ENCODE measurements around the gene ZNF563. TPM values are rescaled to one million over a fixed set of nuclear protein-coding genes. Genes with fewer than 3 reads are reported as not detected.
"Not testable (repeated sequence)": the region's sequence is repeated elsewhere in the genome, so short reads cannot be mapped to it uniquely, and the experiment has no call there.

The ZNF563 gene
- 2.8 TPM for polyA plus RNA-seq (2013, experiment 1 of 2)
- 3.5 TPM for polyA plus RNA-seq (2013, experiment 2 of 2)

DNA sequence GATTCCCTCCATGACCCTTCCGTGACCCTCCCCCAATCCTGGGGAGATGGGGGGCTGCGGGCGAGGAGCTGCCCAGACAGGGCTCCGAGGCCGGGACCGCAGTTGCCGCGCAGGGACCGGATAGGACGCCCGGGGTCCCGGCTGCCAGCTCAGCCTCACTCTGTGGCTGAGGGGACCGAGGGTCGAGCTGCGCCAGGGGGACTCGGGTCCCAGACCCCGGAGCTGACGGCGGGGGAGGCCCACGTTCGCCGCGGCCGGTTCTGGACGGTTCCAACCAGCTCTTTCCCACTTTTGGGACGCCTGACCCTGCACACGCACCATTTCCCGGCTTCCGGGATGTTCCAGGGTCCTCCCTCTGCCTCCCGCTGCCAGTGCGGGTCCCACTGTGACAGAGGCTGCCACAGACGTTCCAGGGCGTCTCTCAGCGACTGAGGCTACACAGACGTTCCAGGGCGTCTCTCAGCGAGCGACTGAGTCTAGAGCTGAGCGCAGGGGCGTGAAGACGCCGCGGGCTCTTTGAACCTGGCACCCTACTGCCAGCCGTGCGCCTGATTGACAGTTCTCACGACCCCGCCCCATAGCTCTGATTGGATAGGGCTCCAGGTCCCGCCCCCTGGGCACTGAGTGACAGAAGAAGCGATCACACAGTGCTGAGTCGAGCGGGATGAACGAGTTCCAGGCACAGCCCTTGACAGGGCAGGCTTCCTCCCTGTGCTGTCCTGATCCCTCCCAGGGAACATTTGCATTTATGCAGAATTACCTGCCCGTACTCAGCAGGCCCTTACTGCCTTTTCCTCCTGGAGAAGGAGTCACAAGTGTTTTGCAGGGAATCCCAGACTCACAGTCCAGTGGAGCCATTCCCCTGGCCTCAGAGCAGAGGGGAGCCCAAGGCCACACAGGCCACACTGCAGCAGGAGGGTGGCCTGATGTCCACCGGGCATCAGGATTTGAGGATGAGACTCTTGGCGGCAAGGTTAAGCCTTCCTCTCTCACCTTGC lies at the start of gene ZNF563:
Gene ZNF563, minus strand, starts transcription at position 472 of the 998 bp plus-strand sequence. Its CDS starts 151 bp downstream, at position 321.
- Histone ChIP-seq H3K36me3 (ENCODE audit: control insufficient read depth, insufficient read depth, low read length) (no peaks in the 10 kb centered on the region), H3K9me3 (ENCODE audit: control insufficient read depth, low read length) (no peaks in the 10 kb centered on the region), H3K4me1 (ENCODE audit: control insufficient read depth, insufficient read depth, low read length, poor library complexity, severe bottlenecking) (peaks cover 5% of the 10 kb centered on the region), H3K27ac (ENCODE audit: low read depth, low read length, severe bottlenecking) (peak within 1 kb of the TSS; percentile 53), H3K4me3 (ENCODE audit: extremely low read depth, insufficient read depth, low read length, poor library complexity, severe bottlenecking) (peak within 1 kb of the TSS; percentile 72)
- 3 to 4% methylated on average over 43 to 50 of the region's 55 CpGs for WGBS, 2 experiments (ENCODE audit: insufficient coverage in 2 of 2)

DNA sequence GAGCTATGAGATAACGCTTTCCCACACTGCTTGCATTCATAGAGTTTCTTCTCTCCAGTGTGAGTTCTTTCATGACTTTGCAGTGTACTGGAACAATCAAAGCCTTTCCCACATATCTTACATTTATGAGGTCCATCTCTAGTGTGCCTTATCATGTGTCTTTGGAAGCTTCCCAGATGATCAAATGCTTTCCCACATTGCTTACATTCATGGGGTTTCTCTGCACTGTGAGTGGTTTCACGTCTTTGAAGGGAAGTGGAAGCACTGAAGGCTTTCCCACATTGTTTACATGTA lies 47.0 kb upstream of the ZNF563 start:
- Histone ChIP-seq H3K9me3 (ENCODE audit: control insufficient read depth, low read length) (peaks cover 49% of the 10 kb centered on the region), H3K4me1 (ENCODE audit: control insufficient read depth, insufficient read depth, low read length, poor library complexity, severe bottlenecking) (no peaks in the 10 kb centered on the region), H3K36me3 (ENCODE audit: control insufficient read depth, insufficient read depth, low read length) (peaks cover 7% of the 10 kb centered on the region), H3K4me3 (ENCODE audit: extremely low read depth, insufficient read depth, low read length, poor library complexity, severe bottlenecking) (no peak overlapping the region), H3K27ac (ENCODE audit: low read depth, low read length, severe bottlenecking) (no peak overlapping the region)
- WGBS, 2 experiments (ENCODE audit: insufficient coverage in 2 of 2) = 100% methylated on average over 1 of the region's 2 CpGs

DNA sequence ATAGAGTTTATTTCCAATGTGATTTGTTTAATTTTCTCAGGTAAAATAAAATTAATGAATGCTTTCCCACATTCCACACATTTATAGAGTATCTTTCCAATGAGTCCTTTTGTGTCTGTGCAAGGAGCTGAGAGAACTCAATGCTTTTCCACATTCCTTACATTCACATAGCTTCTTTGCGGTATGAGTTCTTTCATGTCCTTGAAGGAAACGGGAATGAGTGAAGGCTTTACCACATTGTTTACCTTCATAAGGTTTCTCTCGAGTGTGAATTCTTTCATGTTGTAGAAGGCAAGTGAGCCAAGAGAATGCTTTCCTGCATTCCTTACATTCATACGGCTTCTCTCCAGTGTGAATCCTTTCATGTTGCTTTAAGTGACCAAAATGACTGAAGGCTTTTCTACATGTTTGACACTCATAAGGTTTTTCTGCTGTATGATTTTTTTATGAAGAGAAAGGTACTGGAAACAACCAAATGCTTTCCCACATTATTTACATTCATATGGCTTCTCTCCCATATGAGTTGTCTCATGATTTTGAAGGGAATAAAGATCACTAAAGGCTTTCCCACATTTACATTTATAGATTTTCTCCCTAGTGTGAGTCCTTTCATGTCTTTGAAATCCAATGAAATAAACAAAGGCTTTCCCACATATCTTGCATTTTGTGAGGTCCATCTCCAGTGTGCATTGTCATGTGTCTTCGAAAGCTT lies 46.5 kb upstream of the ZNF563 start:
- 81 to 94% methylated on average over 3 of the region's 5 CpGs for WGBS, 2 experiments (ENCODE audit: insufficient coverage in 2 of 2)
- Histone ChIP-seq H3K27ac (ENCODE audit: low read depth, low read length, severe bottlenecking) (no peak overlapping the region), H3K9me3 (ENCODE audit: control insufficient read depth, low read length) (peaks cover 49% of the 10 kb centered on the region), H3K4me3 (ENCODE audit: extremely low read depth, insufficient read depth, low read length, poor library complexity, severe bottlenecking) (no peak overlapping the region), H3K4me1 (ENCODE audit: control insufficient read depth, insufficient read depth, low read length, poor library complexity, severe bottlenecking) (no peaks in the 10 kb centered on the region), H3K36me3 (ENCODE audit: control insufficient read depth, insufficient read depth, low read length) (peaks cover 7% of the 10 kb centered on the region)

DNA sequence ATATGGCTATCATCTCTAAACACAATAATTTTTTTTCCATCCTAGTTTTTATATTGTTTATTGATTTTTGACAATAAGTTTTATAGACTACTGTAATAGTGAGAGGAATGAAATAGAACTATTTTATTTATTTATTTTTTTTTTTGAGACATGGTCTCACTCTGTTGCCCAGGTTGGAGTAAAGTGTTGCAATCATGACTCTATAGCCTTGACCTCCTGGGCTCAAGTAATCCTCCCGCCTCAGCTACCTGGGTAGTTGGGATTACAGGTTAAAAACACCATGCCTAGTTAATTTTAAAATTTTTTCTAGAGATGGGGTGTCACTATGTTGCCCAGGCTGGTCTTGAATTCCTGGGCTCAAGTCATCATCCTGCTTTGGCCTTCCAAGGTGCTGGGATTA lies 40.6 kb upstream of the ZNF563 start:
- no CpG with 5 or more reads among the region's 1 CpG for WGBS, 2 experiments (ENCODE audit: insufficient coverage in 2 of 2)
- H3K9me3 ChIP-seq (ENCODE audit: control insufficient read depth, low read length) = peaks cover 30% of the 10 kb centered on the region
- H3K4me3 ChIP-seq (ENCODE audit: extremely low read depth, insufficient read depth, low read length, poor library complexity, severe bottlenecking) = no peak overlapping the region
- no peaks in the 10 kb centered on the region for H3K4me1 ChIP-seq (ENCODE audit: control insufficient read depth, insufficient read depth, low read length, poor library complexity, severe bottlenecking)
- no peak overlapping the region for H3K27ac ChIP-seq (ENCODE audit: low read depth, low read length, severe bottlenecking)
- H3K36me3 ChIP-seq (ENCODE audit: control insufficient read depth, insufficient read depth, low read length) = no peaks in the 10 kb centered on the region

DNA sequence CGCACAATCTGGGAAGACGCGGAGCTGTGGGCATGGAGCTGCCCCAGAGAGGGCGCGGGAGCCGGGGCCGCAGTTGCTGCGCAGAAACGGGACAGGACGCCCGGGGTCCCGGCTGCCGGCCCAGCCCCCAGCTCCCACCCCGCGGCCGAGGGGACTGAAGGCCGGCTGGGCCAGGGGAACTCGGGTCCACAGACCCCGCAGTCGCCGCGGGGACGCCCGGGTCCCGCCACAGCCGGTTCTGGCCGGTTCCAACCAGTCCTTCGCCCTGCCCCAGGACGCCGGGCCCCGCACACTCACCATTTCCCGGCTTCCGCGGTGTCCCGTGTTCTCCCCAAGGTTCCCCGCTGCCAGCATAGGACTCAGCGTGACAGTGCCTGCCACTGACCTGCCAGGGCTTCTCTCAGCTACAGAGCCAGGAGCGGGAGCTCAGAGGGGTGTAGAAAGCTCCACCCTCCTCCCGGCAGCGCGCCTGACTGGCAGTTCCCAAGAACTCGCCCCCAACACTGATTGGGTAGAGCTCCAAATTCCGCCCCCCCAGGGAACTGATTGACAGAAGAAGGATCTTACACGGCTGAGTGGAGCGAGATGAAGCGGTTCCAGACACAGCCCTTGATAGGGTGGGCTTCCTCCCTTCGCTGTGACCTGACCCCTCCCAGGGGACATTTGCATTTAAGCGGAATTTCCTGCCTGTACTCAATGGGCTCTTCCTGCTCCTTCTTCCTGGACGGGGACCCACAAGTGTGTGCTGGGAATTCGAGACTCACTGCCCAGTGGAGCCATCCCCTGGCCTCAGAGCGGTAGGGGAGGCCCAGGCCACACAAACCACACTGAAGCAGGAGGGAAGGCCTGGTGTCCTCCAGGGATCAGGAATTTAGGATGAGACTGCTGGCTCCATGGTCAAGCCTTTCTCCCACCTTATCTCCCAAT lies 32.1 kb upstream of the ZNF563 start, which contains the start of gene ZNF442:
Gene ZNF442, minus strand, starts transcription at position 448 of the 927 bp plus-strand sequence. CDS start 2,052 bp downstream, outside the sequence.
- Histone ChIP-seq H3K4me3 (ENCODE audit: extremely low read depth, insufficient read depth, low read length, poor library complexity, severe bottlenecking) (peak within 1 kb of the TSS; percentile 76), H3K27ac (ENCODE audit: low read depth, low read length, severe bottlenecking) (peak within 1 kb of the TSS; percentile 95), H3K36me3 (ENCODE audit: control insufficient read depth, insufficient read depth, low read length) (peaks cover 7% of the 10 kb centered on the region), H3K9me3 (ENCODE audit: control insufficient read depth, low read length) (peaks cover 26% of the 10 kb centered on the region), H3K4me1 (ENCODE audit: control insufficient read depth, insufficient read depth, low read length, poor library complexity, severe bottlenecking) (no peaks in the 10 kb centered on the region)
- WGBS, 2 experiments (ENCODE audit: insufficient coverage in 2 of 2) = 0 to 1% methylated on average over 39 to 44 of the region's 51 CpGs

DNA sequence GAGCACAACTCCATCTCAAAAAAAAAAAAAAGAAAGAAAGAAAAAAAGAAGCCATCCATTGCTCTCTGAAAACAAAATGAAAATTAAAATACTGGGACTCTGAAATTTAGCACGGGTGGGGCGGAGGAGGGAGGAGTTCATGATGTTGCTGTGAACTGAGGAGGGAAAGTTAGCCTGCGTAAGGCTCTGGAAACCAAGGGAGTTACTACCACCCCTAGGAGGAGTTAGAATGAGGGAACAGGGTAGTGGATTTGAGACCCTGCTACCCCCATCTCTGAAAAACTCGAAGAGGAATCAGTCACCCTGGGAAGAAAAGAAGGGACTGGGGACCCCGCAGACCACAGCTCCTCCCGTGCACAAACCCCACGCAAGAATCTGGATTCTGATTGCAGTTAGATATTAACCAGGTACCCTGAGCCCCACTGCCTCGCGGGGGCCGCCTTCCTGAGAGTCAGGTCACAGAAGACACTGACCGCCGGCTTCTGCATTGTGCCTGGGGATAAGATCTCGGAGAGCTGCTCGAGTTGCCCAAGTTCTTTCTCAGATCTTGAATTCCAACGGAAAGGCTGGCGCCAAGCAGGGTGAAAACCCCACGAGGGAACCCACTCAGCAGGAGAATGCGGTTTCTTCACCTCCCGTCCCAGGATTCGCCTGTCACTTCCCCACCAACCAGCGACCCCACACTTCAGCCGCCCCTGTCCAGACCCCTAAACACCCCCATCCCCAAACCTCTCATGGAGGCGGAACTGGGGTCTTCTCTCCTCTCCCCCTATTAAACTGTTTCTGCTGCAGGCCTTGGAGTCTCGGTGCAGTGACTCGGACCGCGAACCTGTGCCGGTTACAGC lies 31.2 kb upstream of the ZNF563 start:
- WGBS, 2 experiments (ENCODE audit: insufficient coverage in 2 of 2) = 18 to 25% methylated on average over 23 to 27 of the region's 28 CpGs
- peak overlapping the region; percentile 76 for H3K4me3 ChIP-seq (ENCODE audit: extremely low read depth, insufficient read depth, low read length, poor library complexity, severe bottlenecking)
- peaks cover 30% of the 10 kb centered on the region for H3K9me3 ChIP-seq (ENCODE audit: control insufficient read depth, low read length)
- no peaks in the 10 kb centered on the region for H3K4me1 ChIP-seq (ENCODE audit: control insufficient read depth, insufficient read depth, low read length, poor library complexity, severe bottlenecking)
- peaks cover 7% of the 10 kb centered on the region for H3K36me3 ChIP-seq (ENCODE audit: control insufficient read depth, insufficient read depth, low read length)
- H3K27ac ChIP-seq (ENCODE audit: low read depth, low read length, severe bottlenecking) = peak overlapping the region; percentile 95

DNA sequence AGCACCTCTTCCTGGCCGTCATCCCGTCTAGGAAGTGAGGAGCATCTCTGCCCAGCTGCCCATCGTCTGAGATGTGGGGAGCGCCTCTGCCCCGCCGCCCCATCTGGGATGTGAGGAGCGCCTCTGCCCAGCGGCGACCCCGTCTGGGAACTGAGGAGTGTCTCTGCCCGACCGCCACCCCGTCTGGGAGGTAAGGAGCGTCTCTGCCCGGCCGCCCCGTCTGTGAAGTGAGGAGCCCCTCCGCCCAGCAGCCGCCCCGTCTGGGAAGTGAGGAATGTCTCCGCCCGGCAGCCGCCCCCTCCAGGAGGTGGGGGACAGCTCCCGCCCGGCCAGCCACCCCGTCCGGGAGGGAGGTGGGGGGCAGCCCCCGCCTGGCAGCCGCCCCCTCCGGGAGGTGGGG lies 28.8 kb upstream of the ZNF563 start:
- H3K27ac ChIP-seq (ENCODE audit: low read depth, low read length, severe bottlenecking); H3K36me3 ChIP-seq (ENCODE audit: control insufficient read depth, insufficient read depth, low read length); H3K4me1 ChIP-seq (ENCODE audit: control insufficient read depth, insufficient read depth, low read length, poor library complexity, severe bottlenecking); H3K4me3 ChIP-seq (ENCODE audit: extremely low read depth, insufficient read depth, low read length, poor library complexity, severe bottlenecking): not testable (repeated sequence)
- H3K9me3 ChIP-seq (ENCODE audit: control insufficient read depth, low read length) = peaks cover 44% of the 10 kb centered on the region
- 93 to 98% methylated on average over 17 to 30 of the region's 30 CpGs for WGBS, 2 experiments (ENCODE audit: insufficient coverage in 2 of 2)

DNA sequence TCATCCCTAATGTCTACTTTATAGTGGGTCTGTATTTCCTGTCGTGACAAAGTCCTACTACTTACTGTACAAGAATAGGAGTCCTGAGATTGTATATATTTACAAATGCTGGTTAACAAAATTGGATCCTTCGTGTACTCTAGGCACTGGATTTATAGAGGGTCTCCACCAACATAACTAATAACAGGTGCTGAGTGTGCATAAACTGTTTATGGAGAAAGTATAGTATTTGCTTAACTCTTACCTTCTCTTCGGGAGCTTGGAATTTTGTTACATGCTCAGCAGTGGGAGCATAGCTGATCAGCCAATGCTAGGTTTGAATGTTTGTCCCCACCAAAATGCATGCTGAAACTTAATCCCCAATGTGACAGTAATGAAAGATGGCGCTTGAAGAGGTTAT lies 19.9 kb upstream of the ZNF563 start:
- Histone ChIP-seq H3K27ac (ENCODE audit: low read depth, low read length, severe bottlenecking) (no peak overlapping the region), H3K4me3 (ENCODE audit: extremely low read depth, insufficient read depth, low read length, poor library complexity, severe bottlenecking) (no peak overlapping the region), H3K36me3 (ENCODE audit: control insufficient read depth, insufficient read depth, low read length) (peaks cover 32% of the 10 kb centered on the region), H3K9me3 (ENCODE audit: control insufficient read depth, low read length) (peaks cover 76% of the 10 kb centered on the region), H3K4me1 (ENCODE audit: control insufficient read depth, insufficient read depth, low read length, poor library complexity, severe bottlenecking) (no peaks in the 10 kb centered on the region)
- 90 to 100% methylated on average over 1 to 2 of the region's 4 CpGs for WGBS, 2 experiments (ENCODE audit: insufficient coverage in 2 of 2)

DNA sequence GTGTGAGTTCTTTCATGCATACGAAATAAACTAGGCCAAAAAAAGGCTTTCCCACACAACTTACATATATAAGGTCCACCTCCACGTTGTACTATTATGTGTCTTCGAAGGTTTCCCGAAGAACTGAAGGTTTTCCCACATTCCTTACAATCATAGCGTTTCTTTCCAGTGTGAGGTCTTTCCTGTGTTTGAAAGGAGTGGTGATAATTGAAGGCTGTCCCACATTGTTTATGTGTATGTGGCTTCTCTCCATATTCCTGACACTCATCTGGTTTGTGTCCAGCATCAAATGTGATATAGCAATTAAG lies 17.4 kb upstream of the ZNF563 start:
- H3K4me3 ChIP-seq (ENCODE audit: extremely low read depth, insufficient read depth, low read length, poor library complexity, severe bottlenecking) = no peak overlapping the region
- WGBS, 2 experiments (ENCODE audit: insufficient coverage in 2 of 2) = 100% methylated on average over 2 of the region's 5 CpGs
- no peak overlapping the region for H3K27ac ChIP-seq (ENCODE audit: low read depth, low read length, severe bottlenecking)
- peaks cover 77% of the 10 kb centered on the region for H3K9me3 ChIP-seq (ENCODE audit: control insufficient read depth, low read length)
- H3K4me1 ChIP-seq (ENCODE audit: control insufficient read depth, insufficient read depth, low read length, poor library complexity, severe bottlenecking) = no peaks in the 10 kb centered on the region
- H3K36me3 ChIP-seq (ENCODE audit: control insufficient read depth, insufficient read depth, low read length) = peaks cover 32% of the 10 kb centered on the region

Data from mesodermal cell (in vitro differentiated cells).